ENCODE data around the gene NOS1AP.
"Not testable (repeated sequence)": the region's sequence is repeated elsewhere in the genome, so short reads cannot be mapped to it uniquely, and the experiment has no call there.

Gene NOS1AP

DNA sequence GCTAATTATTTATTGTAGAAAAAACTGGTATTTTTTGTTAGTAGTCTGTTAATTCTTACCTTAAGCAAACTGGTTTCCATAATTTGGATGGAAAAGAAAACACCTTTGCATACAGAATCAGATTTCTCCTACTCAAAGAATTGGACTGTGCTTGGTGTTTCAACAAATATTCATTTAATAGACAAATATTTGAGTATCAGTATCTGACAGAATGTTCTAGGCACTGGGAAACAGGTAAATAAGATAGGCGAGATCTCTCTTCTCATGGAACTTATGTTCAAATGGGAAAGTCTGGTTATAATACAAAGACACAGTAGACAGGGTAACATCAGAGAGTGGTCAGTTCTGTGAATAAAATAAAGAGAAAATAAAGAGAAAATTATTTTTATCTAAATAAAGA is 119.9 kb downstream of the NOS1AP start:
- in situ Hi-C loops (cut with MboI; ENCODE audit: low sequenced_read_pairs), result no loop called here

DNA sequence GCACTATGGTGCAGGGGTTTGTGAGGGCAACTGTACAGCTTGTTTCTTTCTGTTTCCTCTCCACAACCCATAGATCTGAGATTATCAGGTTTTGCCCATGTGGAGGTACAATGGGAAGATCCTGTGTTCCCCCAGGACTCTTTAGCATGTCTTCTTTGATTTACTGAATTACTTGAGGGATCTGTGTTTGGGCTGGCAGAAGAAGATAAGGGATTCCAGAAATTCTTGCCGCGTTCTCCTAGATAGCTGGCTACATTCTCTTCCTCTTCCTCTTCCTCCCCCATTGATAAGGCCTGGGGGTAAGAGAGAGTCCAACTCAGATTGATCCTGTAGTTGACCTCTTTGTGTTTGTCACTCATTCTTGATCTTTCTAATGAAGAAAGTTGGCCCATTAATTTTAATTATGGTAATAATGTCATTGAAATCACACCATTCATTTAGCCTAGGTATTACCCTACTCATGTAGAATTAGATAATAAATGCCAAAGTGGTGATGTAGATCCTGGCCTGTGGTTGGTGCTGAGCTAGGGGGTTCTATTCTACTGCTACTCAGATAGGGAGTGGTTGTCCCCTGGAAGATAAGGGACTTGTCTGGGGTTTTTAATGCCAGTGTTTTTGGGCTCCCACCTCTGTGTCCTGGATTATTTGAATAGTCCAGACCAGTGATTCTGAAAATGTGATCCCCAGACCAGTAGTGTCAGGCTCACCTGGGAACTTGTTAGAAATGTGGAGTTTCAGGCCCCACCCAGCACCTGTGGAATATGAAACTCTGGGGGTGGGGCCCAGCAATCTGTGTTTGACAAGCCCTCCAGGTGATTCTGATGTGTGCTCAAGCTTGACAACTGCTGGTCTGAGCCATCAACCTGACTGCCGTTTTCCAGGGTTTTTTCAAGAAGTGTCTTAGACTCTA is 122.2 kb downstream of the NOS1AP start:
- in situ Hi-C loops (cut with MboI; ENCODE audit: low sequenced_read_pairs), result no loop called here

DNA sequence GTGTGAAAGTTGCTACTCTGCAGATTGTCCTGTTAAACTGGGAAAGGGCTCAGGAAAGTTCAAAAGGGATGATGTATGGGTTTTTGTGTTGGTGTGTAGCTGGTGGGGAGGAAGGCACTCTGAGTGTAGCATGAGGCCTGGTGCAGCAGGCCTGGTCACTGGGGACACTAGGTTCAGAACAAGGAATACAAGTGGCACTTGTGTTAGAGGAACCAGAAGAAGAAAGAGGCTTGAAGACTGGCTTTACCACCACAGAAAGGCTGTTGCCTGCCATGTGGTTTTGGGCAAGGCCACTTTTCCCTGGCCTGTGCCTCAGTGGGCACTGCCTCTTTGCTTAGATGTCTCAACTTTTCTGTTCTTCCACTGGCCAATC is 122.8 kb downstream of the NOS1AP start:
- in situ Hi-C loops (cut with MboI; ENCODE audit: low sequenced_read_pairs), result no loop called here

DNA sequence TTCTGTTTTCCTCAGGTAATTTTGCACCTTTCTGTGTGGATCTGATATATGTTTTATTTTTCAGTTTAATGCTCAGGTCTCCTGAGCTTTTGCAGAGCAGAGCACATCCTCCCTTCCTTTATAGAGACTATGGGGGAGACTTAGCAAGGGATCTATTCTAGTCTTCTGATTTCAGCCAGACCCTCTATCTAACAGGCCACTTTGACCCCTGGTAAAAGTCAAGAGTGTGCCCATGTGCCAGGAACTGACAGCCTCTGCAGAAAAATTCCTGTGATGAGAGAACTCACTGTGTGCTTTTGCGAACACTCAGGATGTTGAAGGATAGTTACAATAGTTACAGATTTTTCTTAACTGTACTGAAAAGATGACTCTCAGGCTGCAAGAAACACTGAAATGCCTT is 123.3 kb downstream of the NOS1AP start:
- in situ Hi-C loops (cut with MboI; ENCODE audit: low sequenced_read_pairs), result no loop called here

DNA sequence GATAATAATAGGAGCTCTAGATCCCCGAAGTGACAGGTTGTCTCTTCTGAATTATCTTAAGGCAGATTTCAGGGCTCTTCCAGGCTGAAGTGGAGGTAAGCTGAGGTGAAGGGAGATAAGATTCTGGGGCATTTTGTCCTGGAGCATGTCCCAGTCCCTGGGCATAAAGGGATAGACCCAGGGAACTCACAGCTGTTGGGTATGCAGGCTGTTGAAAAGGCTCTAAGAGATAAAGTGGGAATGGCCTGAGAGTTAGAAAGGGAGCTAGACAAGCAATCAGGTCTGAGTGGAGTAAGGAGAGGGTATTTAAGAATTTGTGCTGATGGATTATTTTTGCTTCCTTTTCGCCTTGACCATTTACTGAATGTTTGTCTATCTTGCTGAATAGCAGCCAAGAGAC is 123.7 kb downstream of the NOS1AP start:
- in situ Hi-C loops (cut with MboI; ENCODE audit: low sequenced_read_pairs), result no loop called here

DNA sequence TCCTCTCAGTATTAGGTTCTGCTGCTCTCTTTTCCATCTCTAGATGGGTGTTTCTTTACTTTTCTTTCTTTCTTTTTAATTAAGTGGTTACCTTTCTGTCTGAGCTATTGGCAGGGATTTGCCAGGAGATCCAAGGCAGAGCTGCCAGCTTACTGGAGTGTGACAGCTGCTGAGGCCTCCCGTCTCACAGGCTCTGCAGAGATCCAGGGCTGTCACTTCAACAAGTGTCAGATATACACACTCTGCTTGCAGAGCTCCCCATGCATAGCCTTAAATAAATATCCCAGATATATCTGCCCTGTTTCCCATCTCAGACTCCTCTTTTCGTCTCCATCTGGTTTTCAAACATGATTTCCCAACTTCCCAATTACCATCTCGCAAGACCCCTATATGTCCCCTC is 124.3 kb downstream of the NOS1AP start:
- in situ Hi-C loops (cut with MboI; ENCODE audit: low sequenced_read_pairs), result no loop called here

DNA sequence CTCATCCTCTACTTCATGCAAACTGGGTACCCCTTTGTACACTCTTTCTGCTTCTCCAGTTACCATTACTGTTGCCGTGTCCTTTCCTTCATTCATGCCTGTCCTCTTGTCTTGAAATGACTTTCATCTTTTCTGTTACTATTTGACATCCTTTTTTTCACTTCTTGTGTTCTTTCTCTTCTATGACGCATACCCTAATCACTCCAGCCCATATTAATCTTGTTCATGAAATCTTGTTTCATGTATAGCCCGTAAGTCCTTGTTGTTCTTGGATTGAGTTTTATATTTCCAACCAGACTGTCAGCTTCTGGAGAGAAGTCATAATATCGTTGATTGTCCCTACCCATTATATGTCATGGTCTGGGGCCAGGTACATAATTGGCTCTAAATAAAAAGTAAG is 126.1 kb downstream of the NOS1AP start:
- in situ Hi-C loops (cut with MboI; ENCODE audit: low sequenced_read_pairs), result no loop called here

DNA sequence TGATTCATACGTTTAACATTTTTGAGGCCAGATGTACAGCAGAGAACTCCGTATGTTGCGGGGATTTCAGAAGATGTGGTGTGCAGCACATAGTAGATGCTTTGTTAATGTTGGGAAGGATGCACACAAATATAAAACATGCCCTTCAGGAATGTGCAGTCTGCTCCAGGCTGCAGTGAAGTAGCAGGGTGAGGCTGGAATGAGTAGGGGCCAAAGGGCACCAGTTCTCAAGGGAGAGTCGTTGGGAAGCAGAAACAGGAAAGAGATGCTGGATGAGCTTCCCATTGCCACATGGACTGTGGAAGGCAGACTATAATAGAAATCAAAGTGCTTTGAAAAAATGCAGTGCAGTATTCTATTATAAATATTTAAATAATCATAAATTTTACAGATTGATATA is 126.9 kb downstream of the NOS1AP start:
- in situ Hi-C loops (cut with MboI; ENCODE audit: low sequenced_read_pairs), result no loop called here

DNA sequence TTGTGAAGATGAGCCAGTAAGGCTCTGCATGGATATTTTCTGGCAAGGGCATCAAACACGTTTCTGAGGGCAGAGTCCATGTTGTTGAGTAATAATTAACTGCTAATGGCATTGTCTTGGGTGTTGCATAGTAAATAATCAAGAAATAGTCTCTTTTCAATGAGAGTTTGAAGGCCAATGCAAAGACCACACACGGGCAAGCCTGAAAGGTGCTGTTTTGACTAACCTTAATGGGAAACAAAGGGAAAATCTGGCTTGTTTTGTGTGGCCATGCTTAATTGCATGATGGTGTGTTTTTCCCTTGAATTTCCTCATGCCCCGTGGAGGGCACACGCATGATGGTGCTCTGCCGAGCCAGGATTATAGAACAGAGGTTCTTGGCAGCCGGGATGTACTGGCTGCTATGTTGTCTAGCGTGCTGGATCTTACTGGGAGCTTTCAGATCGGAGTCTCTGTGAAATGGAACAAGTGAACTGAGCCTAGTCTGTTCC is 127.6 kb downstream of the NOS1AP start:
- in situ Hi-C loops (cut with MboI; ENCODE audit: low sequenced_read_pairs), result no loop called here

DNA sequence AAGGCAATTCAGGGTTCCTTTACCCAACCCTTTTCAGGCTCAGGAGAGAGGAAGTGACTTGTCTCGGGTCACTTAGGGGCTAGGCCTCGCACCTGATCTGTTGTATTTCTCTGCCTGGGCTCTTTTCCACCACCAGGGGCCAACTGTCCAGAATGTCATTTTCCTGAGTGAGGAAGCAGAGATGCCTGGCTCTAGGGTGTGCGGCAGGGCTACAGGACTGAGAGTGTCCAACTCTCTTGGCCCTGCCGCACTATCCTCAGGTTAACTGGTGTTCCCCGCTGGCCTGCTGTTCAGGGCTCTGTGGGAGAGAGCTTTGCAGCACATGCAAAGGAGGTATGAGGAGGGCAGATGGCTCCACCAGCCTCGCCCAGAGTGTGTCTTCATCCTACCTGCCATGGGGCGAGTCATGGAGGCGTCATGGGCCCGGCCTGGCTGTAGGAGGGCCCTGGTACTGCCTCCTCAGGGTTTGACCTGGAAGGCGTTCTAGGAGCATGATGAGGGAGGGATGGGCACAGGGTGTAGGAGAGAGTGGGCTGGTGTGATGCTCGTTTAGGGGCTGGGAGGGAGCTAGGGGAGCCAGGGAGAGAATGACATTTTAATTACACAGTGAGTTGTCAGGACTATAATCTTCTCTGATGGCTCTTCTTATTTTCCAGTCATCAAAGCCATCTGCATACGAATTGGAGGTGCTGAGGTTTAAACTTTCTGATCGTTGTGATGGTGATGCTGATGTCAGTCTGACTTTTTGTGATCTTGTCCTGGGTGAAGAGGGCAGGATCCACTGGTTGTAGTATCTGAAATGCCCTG is 128.3 kb downstream of the NOS1AP start:
- in situ Hi-C loops (cut with MboI; ENCODE audit: low sequenced_read_pairs), result no loop called here

DNA sequence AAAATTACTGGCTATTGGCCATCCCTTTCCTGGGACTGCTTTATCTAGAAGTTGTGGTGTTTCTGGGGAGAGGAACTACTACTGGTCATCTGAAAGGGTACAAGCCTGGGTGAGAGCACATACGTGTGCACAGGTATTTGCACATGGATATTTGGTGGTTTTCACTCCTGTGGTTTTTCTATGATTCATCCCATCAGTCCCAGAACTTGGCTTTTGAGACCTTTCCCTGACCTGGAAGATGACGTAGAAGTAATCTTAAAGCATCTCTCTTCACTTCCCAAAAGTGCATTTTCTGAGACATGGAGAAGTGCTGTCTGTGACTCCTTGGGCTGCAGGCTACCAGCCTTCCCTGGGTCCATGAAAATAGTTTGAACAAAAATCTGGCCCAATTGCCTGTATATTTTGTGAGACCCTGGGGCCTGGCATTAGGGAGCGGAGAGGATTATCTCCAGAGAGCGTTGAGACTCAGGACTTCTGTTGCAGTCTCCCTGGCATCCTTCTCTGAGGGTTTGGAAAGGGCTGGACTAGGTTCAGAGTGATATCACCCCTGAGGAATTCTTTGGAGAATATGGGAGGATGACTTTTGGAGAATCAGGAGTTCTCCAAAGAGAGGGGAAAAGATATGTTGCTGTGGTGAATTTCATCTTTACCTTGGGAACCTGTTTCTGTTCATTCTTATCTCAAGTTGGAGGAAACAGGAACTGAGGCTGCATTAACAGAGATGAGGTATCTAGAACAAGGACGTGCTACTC is 130.8 kb downstream of the NOS1AP start:
- in situ Hi-C loops (cut with MboI; ENCODE audit: low sequenced_read_pairs), result no loop called here

DNA sequence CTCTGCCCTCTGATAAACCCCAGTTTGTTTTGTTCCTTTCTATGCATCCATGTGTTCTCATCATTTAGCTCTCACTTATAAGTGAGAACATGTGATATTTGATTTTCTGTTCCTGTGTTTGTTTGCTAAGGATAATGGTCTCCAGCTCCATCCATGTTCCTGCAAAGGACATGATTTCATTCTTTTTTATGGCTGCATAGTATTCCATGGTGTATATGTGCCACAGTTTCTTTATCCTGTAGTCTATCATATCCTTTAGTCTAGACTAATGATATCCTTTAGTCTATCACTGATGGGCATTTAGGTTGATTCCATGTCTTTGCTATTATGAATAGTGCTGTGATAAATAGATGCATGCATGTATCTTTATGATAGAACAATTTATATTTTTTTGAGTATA is 131.6 kb downstream of the NOS1AP start:
- in situ Hi-C loops (cut with MboI; ENCODE audit: low sequenced_read_pairs), result not testable (repeated sequence)

DNA sequence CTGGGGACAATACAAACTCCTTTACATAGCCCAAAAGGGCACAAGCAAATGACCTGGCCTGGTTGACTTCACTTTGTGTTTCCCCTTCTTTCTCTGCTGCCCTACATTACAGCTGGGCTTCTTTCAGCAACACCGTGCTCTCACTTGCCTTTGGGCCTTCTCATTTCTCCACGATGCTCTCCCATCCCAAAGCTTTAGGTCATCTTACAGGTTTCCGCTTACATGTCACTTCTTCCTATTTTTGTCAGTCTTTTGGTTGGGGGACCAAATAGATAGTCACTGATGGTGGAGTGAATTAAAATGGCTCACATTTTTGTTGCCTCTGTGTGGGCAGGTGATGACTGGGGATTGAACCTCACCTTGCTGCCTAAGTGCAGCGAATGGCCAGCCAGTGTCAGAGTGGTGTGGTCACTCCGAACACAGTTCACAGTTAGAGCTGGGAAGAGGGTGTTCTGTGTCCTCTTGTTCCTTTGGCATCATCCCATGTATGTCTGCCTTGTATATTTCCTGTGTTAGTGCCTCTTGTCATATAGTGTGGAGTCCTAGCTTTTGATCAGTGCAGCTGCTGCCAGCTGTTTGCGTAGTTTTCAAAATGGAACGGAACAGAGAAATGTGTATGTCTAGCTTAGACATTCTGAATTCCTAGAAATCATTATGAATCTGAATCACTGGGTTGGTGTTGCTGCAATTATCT is 134.8 kb downstream of the NOS1AP start:
- in situ Hi-C loops (cut with MboI; ENCODE audit: low sequenced_read_pairs), result no loop called here

DNA sequence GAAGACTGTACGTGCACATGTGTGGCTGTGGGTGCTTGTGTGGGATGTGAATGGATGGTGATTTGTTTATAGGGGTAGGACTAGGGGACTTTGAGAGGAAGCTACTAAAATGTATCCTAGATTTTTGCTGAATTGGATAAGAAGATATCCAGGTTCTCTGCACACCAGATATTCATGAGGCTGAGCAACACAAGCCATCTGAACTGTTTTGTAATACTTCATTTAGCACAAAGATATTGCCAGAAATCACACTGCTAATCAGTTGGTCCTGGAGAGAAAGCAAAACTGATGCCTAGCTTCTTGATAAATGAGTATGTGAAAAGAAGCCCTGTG is 135.3 kb downstream of the NOS1AP start:
- in situ Hi-C loops (cut with MboI; ENCODE audit: low sequenced_read_pairs), result no loop called here

DNA sequence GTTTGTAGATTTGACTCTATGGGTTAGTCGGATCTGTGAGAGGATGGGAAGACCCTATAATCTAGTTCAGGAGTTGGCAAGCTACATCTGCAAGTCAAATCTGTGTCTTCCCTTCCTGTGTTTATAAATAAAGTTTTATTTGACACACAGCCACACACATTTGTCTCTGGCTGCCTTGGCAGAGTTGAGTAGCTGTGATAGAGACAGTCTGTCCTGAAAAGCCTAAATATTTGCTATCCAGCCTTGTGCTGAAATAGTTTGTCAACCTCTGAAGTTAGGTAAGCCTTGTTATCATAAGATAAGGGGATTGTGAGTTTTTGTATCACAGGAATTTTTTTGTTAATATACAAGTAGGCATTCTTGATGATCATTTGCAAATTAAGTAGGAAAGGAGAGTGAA is 136.8 kb downstream of the NOS1AP start:
- in situ Hi-C loops (cut with MboI; ENCODE audit: low sequenced_read_pairs), result no loop called here

DNA sequence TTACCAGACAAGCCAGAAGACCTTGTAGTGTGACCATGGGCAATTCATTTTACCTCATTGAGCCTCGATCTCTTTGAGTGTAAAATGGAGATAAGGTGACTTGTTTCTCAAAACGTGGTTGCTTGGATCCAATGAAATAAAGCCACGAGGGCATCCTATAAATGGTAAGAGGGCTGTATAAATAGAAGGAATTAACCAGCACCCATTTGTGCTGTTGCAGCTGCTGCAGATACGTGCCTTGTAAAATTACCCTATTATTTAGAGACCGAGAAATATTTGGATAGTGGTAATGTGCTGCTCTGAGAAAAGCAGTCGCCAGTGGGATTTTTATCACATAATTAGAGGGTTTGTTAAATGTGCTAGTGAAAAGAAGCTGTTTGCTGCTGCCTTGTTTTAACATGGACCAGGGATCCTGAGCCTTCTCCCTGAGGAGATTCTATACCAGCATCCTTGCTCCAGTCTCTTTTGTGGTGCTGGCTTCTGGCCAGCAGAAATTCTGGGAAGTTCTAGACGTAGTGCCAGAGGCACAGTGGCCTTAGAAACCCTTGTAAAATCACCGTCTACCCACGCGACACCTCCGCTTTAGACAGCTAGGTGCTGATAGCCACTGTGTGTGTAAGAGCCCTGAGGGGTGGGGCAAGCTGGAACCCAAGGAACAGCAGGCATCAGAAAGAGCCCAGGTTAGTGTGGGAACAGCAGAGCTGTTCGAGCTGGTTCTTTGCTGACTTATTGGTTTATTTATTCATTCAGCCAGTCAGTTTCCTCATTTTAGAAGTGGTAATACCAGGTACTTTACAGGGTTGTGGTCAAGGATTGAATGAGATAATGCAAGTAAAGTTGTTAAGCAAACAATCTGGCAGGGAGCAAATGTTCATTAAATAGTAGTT is 137.5 kb downstream of the NOS1AP start:
- in situ Hi-C loops (cut with MboI; ENCODE audit: low sequenced_read_pairs), result no loop called here

DNA sequence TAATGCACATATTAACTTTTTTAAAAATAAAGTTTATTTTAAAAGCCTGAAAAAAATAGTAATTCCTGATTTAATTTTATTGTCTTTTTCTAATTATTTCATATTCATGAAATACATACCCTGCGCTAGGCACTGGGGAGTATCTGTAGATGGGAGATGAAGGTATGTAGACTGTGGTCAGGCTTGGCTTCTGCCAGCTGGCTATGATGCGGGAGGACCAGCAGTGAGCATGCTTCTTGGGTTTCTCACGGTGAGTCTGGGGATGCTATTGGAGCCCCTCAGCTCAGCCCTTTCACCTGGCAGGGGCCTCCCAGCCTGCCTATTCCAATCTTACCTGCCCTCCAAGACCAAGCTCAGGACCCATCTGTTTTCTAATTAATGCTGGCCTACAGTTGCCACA is 138.4 kb downstream of the NOS1AP start:
- in situ Hi-C loops (cut with MboI; ENCODE audit: low sequenced_read_pairs), result no loop called here

DNA sequence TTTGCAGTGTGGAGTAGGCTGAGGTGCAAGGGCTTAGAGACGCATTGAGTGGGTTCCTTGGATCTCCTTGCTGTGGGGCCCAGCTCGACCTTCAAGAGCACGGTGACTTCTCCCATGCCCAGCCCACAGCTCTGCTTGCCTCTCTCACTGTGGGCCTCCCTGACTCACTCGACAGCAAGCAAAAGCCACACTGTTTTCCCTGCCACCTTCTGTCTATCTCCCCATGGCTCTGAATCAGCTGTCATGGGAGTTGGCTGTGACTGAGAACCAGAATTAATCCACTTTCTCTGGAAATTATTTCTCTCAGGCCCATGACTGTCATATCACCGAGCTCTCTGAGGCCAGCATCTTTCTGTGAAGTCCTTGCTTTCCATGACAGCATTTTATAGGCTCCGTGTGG is 140.7 kb downstream of the NOS1AP start:
- in situ Hi-C loops (cut with MboI; ENCODE audit: low sequenced_read_pairs), result no loop called here

DNA sequence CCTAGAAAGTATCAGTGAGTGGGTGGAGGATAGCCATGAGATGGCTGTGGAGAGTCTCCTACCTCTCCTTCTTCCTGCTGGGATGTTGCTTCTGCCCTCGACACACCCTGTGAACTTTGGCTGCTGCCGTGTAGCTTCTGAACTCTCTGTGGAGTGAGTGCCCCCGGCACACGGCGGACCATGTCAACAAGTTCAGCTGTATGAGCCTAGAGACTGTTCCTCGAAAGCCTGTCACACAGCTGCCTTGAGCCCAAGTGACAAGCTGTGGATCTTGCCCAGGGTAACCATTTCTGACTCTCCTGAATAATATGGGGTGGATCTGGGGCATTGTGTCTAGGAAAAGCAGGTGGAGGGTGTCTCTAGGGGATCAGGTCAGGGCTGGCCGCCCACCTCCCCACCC is 143.2 kb downstream of the NOS1AP start:
- in situ Hi-C loops (cut with MboI; ENCODE audit: low sequenced_read_pairs), result no loop called here
